Small intestine (tissue), 7 donors: ENCODE measurements around the gene TMEM17. TPM values are rescaled to one million over a fixed set of nuclear protein-coding genes. Genes with fewer than 3 reads are reported as not detected.
A peak's percentile ranks its signal among the peaks of the same experiment; 100 is the strongest.

Experiments
- DNase-seq, 2 donors: peaks; one replicate each; pipeline versions ENCODE4 v3.0.0 to v3.0.0-alpha.2; 2013
- FAIRE-seq: peaks from 2 replicates; lab custom pipeline; 2012; peaks lifted over from hg19 to GRCh38; lab: Jason Lieb, UNC
- H3K27ac ChIP-seq, 3 donors: one replicate each; pipeline ENCODE4 v1.5.1; 2013; ENCODE audit warnings: low read length in 2 of 3, mild to moderate bottlenecking in 2 of 3, control low read depth in 1 of 3, inconsistent platforms in 1 of 3, low read depth in 1 of 3, moderate library complexity in 1 of 3
- H3K27me3 ChIP-seq, 3 donors: one replicate each; pipeline ENCODE4 v1.6.1; 2013; ENCODE audit warnings: low read length in 3 of 3, inconsistent platforms in 1 of 3; ENCODE audit not compliant: control insufficient read depth in 3 of 3, insufficient read depth in 3 of 3
- H3K36me3 ChIP-seq, 3 donors: one replicate each; pipeline ENCODE4 v1.6.1; 2013; ENCODE audit warnings: low read length in 3 of 3, inconsistent platforms in 1 of 3, low read depth in 1 of 3, mild to moderate bottlenecking in 1 of 3, moderate library complexity in 1 of 3; ENCODE audit not compliant: control insufficient read depth in 3 of 3, insufficient read depth in 2 of 3
- H3K4me1 ChIP-seq, 3 donors: one replicate each; pipeline ENCODE4 v1.6.1; 2013; ENCODE audit warnings: low read length in 2 of 3, inconsistent platforms in 1 of 3, low read depth in 1 of 3, mild to moderate bottlenecking in 1 of 3, moderate library complexity in 1 of 3; ENCODE audit not compliant: control insufficient read depth in 3 of 3, insufficient read depth in 2 of 3
- H3K4me3 ChIP-seq, 3 donors: one replicate each; pipeline ENCODE4 v1.5.1; 2013; ENCODE audit warnings: low read length in 3 of 3, control low read depth in 1 of 3, inconsistent platforms in 1 of 3, low read depth in 1 of 3, mild to moderate bottlenecking in 1 of 3, moderate library complexity in 1 of 3
- H3K9me3 ChIP-seq, 2 donors: one replicate each; pipeline ENCODE4 v1.6.1; 2013; ENCODE audit warnings: low read depth in 1 of 2, low read length in 1 of 2; ENCODE audit not compliant: control insufficient read depth in 2 of 2, insufficient read depth in 1 of 2
- WGBS, 3 donors: extraction: QIAGEN DNeasy Blood & Tissue Kit; methylation state at CpG; one replicate each; pipeline ENCODE4 v1.1.7; 2013; 5-methylcytosine and 5-hydroxymethylcytosine counted together
- polyA plus RNA-seq, 4 donors: library from polyadenylated mRNA; stranded (reverse) in 3 of 4; unstranded in 1 of 4; fragments of 200-250 nt in 3 of 4; fragments of 120-200 nt in 1 of 4; gene quantifications; one replicate each; pipeline versions ENCODE4 v1.2.1 to v1.2.3, GENCODE V29; 2013
- donor health status: healthy with polysubstance abuse.
- donor health status: control.
- donor health status: control.
- donor health status: Bipolar disorder and iron deficiency.
- donor health status: healthy.

Gene TMEM17
- polyA plus RNA-seq, 4 donors = 1.2 to 4.1 TPM; not detected in 2

DNA sequence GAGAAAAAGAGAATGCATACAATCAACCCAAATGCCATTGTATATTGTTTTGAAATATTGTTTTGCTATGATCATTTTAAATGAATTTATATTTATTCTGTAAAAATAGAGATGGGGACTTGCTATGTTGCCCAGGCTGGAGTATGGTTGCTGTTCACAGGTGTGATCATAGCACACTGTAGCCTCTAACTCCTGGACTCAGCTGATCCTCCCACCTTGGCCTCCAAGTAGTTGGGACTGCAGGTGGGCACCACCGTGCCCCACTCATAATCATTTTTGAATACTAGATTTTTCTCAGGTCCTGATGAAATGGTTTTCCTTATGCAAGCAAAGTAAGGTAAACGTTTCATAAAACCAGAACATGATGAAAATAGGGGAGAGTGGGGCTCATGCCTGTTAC, 46.3 kb downstream of the TMEM17 start:
- H3K27ac ChIP-seq = no peak overlapping the region
- peaks cover 0 to 2% (median 0%) of the 10 kb centered on the region in 3 donors for H3K27me3 ChIP-seq
- H3K4me1 ChIP-seq = peaks cover 0 to 13% (median 0%) of the 10 kb centered on the region in 3 donors
- DNase-seq = no peak
- no peaks in the 10 kb centered on the region for H3K9me3 ChIP-seq
- H3K4me3 ChIP-seq = no peak overlapping the region
- no peak for FAIRE-seq
- no peaks in the 10 kb centered on the region for H3K36me3 ChIP-seq
- WGBS, 3 donors = 67 to 80% (median 80%) methylated on average over 2 of the region's 2 CpGs

DNA sequence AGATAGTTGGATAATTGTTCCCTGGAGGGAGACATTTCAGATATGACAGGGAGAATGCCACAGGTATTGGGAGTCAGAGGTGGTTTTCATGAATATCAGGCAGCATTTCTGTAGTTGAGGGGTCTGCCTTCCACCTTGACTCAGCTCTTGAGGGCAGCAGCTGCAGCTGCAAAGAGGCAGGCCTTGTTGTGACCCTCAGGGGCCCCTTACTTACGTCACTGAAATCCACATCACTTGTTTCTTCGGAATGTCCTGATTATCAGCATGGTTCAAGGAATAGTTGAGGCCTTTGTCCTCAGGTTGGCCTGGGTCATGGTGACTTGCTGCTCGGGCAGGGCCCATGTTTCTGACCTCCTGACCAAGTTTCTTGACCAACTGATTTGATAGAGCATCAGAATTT, 46.9 kb downstream of the TMEM17 start:
- no peak for FAIRE-seq
- Histone ChIP-seq H3K4me1 (peaks cover 0 to 13% (median 0%) of the 10 kb centered on the region in 3 donors), H3K9me3 (no peaks in the 10 kb centered on the region), H3K4me3 (no peak overlapping the region), H3K27me3 (peaks cover 0 to 2% (median 0%) of the 10 kb centered on the region in 3 donors), H3K36me3 (no peaks in the 10 kb centered on the region), H3K27ac (no peak overlapping the region)
- DNase-seq = peak in 1 of 2 donors; percentile 24
- 79 to 89% (median 86%) methylated on average over 3 of the region's 3 CpGs for WGBS, 3 donors

DNA sequence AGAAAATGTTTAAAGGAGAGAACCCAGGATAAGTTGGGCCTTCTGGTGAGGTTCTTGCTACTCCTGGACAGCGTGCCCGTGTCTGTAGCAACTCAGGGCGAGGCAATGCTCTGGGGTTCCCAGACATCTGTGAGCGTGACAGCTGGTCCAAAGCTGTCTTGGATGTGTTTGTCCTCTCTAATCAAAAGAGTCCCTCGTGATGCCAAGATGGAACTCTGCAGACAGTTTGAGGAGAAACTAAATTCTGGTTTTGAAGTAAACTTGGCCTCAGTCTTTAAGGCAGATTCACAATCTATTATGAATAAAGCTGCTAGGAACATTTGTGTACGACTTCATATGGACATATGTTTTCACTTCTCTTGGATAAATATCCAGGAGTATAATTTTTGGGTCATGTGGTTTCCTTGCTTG, 47.3 kb downstream of the TMEM17 start:
- H3K36me3 ChIP-seq = no peaks in the 10 kb centered on the region
- peaks cover 0 to 2% (median 0%) of the 10 kb centered on the region in 3 donors for H3K27me3 ChIP-seq
- H3K4me1 ChIP-seq = peaks cover 0 to 13% (median 0%) of the 10 kb centered on the region in 3 donors
- no peaks in the 10 kb centered on the region for H3K9me3 ChIP-seq
- no peak for DNase-seq
- H3K4me3 ChIP-seq = no peak overlapping the region
- 79 to 91% (median 87%) methylated on average over 6 of the region's 6 CpGs for WGBS, 3 donors
- H3K27ac ChIP-seq = no peak overlapping the region
- FAIRE-seq = no peak

DNA sequence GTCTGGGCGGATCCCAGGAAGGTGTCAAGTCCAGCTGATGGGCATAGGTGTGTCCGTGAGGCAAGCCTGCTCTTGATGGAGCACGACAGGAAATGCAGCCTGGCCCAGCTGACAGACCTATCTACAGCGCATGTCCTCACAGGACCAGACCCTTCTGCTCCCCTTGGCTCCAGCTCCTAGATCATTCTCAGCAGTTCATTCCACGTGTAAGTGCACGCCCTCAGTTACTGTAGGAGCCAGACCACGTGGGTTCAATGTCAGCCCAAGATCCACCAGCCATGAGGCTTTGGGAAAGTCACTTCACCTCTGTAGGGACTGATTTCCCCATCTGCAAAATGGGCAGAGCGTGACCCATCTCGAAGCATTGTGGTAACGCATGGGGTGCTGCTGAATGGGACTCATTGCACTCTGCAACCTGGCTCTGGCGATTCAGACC, 47.8 kb downstream of the TMEM17 start:
- DNase-seq (no peak), FAIRE-seq (no peak)
- WGBS, 3 donors = 89 to 92% (median 91%) methylated on average over 11 of the region's 11 CpGs
- no peaks in the 10 kb centered on the region for H3K36me3 ChIP-seq
- H3K27me3 ChIP-seq = peaks cover 0 to 2% (median 0%) of the 10 kb centered on the region in 3 donors
- no peak overlapping the region for H3K27ac ChIP-seq
- no peaks in the 10 kb centered on the region for H3K9me3 ChIP-seq
- H3K4me1 ChIP-seq = peaks cover 0 to 13% (median 0%) of the 10 kb centered on the region in 3 donors
- H3K4me3 ChIP-seq = no peak overlapping the region

DNA sequence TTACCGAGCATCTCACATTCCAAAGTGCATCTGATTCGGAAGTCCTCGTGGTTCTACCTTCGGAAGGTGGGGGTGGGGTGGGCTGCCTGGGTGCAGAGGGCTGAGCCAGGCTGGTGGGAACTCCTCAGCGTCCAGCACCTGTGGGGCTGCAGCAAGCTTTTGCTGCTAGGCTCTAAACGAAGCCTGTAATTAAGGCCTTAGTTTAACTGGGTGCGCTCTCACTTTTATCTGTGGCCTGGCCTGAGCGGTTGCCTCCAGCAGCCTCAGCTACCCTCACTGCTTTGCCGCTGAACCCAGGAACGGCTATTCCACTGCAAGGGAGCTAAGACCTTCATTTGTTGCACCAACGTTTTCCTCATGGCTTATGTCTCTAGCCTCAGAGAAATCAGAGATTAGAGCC, 48.4 kb downstream of the TMEM17 start:
- Histone ChIP-seq H3K36me3 (no peaks in the 10 kb centered on the region), H3K27me3 (peaks cover 0 to 2% (median 0%) of the 10 kb centered on the region in 3 donors), H3K4me1 (peaks cover 0 to 7% (median 0%) of the 10 kb centered on the region in 3 donors), H3K4me3 (peak overlapping the region in 2 of 3 donors; percentile 46 to 64), H3K27ac (no peak overlapping the region), H3K9me3 (no peaks in the 10 kb centered on the region)
- WGBS, 3 donors = 55 to 58% (median 56%) methylated on average over 11 of the region's 11 CpGs
- peak in 1 of 2 donors; percentile 8 for DNase-seq
- no peak for FAIRE-seq

DNA sequence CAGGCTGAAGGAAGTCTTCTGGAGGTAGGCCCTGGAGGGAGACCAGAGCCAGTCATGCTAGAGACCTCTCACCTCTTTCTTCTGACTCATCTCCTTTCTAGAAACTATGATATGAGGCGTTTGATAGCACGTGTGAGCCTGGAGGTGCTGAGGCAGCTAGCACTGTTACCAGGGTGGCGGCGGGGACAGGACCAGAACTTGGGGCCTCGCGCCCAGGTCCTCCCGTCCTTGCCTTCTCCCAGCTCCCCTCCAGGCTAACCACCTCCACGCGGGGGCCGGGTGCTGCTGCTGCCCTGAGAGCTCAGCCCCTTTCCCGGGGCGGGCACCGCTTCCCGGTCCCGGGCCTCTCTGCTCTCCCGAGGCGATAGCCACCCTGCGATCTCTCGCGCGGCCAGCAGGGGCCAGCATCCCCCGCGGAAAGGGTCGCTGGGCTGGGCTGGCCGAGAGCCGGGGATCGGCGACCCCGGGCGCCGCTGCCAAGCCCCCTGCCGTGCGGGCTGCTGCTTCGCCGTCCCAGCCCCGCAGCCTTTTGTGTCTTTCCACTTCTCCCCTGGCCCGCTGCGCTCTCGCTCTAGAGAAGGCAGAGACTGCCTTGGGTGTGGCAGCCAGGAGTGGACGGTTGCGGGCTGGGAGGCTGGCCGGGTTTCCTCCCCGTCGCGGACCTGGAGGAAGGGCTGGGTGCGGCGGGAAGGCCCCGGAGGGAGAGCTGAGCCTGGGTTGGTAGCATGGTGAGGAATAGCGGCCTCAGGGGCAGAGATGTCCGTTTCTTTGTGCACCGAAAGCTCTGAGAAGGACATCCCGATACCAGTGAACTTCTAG, 49.1 kb downstream of the TMEM17 start:
- DNase-seq (peak; percentile 60 to 87), FAIRE-seq (no peak)
- no peaks in the 10 kb centered on the region for H3K9me3 ChIP-seq
- H3K4me3 ChIP-seq = peak overlapping the region; percentile 33 to 64 (median 46)
- 4 to 6% (median 6%) methylated on average over 48 to 52 of the region's 52 CpGs for WGBS, 3 donors
- H3K27ac ChIP-seq = peak overlapping the region in 2 of 3 donors; percentile 20 to 64
- no peaks in the 10 kb centered on the region for H3K36me3 ChIP-seq
- peaks cover 0 to 6% (median 0%) of the 10 kb centered on the region in 3 donors for H3K4me1 ChIP-seq
- H3K27me3 ChIP-seq = peaks cover 0 to 2% (median 0%) of the 10 kb centered on the region in 3 donors

DNA sequence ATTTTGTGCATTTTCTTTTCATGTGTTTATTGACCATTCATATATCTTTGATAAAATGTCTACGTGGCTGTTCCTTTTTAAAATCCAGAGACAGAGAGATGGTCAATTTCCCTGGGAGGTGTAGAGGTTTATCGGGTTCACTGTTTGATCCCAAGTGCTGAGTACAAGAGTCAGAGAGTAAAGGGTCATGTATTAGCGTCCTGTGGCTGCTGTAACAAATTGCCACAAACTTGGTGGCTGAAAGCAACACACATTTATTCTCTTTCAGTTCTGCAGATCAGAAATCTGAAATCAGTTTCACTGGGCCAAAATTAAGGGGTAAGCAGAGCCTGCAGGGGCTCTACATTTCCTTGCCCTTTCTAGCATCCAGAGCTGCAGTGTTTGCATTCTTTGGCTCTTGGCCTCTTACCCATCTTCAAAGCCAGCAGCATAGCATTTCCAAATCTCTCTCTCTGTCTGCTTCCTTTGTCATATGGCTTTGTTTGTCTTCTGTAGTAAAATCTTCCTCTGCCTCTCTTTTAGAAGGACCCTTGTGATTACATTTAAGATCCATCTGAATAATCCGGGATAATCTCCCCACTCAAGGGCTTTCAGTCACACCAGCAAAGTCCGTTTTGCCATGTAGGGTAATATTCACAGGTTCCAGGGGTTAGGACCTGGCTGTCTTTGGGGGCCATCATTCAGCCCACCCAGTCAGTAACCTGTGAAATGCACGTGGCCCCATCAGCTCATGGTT, 49.9 kb downstream of the TMEM17 start:
- H3K27me3 ChIP-seq = peaks cover 0 to 2% (median 0%) of the 10 kb centered on the region in 3 donors
- H3K4me1 ChIP-seq = peaks cover 0 to 6% (median 0%) of the 10 kb centered on the region in 3 donors
- H3K36me3 ChIP-seq = no peaks in the 10 kb centered on the region
- no peak for FAIRE-seq
- DNase-seq = no peak
- WGBS, 3 donors = 87 to 89% (median 89%) methylated on average over 6 of the region's 6 CpGs
- no peak overlapping the region for H3K27ac ChIP-seq
- peak overlapping the region in 1 of 3 donors; percentile 64 for H3K4me3 ChIP-seq
- no peaks in the 10 kb centered on the region for H3K9me3 ChIP-seq

DNA sequence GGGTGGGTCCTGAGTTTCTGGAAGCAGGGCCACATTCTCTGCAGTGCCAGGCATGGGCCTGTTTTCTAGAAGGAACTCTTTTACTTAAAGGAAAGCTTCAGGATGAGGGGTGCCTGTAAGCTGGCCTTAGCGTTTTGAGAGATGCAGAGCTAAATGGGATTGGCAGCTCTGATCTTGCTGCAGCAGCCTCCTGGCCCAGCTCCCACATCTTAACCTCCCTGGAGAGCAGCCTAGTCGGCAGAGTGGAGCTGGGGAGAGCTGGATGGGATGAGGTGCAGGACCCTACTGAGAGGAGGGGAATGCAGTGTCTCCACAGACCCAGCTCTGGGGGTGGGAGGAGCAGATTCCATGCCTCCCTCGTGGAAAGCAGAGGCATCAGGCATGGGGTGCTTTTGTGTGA, 52.0 kb downstream of the TMEM17 start:
- no peaks in the 10 kb centered on the region for H3K9me3 ChIP-seq
- H3K27ac ChIP-seq = no peak overlapping the region
- no peak overlapping the region for H3K4me3 ChIP-seq
- H3K27me3 ChIP-seq = peaks cover 0 to 2% (median 0%) of the 10 kb centered on the region in 3 donors
- DNase-seq (no peak), FAIRE-seq (no peak)
- H3K4me1 ChIP-seq = peaks cover 0 to 10% (median 0%) of the 10 kb centered on the region in 3 donors
- 63 to 82% (median 71%) methylated on average over 3 of the region's 3 CpGs for WGBS, 3 donors
- no peaks in the 10 kb centered on the region for H3K36me3 ChIP-seq
